Stimulated activated CD4-positive, alpha-beta T cell treated with anti-CD3 and anti-CD28 coated beads, Interleukin-15, amount 100 ng/mL, for 48 hours (primary cell): ENCODE data around the gene MARVELD1.
"Not testable (repeated sequence)": the region's sequence is repeated elsewhere in the genome, so short reads cannot be mapped to it uniquely, and the experiment has no call there.

Experiments
- DNase-seq, 2 donors: peaks; one replicate each; pipeline ENCODE4 v3.0.0-alpha.2; 2020; ENCODE audit warnings: low read depth in 2 of 2

The MARVELD1 gene

DNA sequence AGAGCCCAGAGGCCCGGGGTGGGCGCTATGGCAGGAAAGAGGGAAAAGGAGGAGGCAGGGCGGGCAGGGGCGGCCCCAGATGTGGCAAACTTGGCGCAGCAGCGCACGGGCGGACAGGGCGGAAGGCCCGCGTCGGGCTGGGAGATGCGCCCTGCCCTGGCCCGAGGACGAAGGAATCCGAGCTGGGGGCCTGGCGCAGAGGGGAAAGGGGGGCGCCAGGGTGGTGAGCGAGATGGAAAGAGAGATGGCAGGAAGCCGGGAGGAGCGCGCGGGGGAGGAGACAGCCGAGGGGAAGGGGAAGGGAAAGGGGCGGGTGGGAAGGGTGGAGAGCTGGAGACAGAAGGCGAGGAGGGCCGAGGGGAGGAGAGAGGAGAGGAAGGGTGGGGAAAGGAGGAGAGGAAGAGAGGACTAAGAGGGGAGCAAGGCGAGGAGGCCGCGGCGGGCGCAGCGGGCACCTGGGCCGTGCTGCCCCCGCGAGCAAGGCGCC is at the start of gene MARVELD1:
MARVELD1 (plus strand) TSS at position 392 of the 487 bp plus-strand sequence. CDS start 147 bp downstream, outside the sequence.
- DNase-seq: no peak

DNA sequence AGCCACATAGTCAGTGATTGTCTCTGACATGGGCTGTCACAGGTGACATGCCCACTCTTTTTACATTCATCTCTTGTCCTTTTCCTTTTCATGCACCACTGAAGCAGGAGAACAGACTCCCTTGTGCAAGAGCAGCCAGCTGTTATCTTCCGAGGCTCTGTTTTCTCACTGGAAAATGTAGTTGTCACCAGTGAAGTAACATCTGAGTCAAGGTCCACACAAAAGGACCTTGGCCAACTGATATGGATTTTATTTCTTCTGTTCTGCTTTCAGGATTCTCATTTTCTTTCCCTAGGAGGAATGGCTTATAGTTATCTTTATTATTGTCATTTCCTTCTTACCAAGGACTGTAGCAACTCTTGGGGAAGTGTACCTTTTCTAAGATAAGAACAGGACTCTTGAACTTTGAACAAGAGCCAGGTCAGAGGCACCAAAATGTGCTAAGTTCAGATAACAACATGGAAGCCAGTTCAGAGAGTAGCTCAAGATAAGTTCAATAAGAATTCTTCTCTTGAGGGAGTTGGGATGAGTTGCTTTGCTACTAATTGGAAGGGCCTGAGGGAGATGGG is 49.2 kb upstream of the MARVELD1 start:
- DNase-seq: no peak

- DNase-seq: no peak
Observed at GRCh38 chr10:97666992-97667391, 46.5 kb upstream of the MARVELD1 start.

GRCh38 chr10:97667463-97667862 is 46.1 kb upstream of the MARVELD1 start:
- DNase-seq: no peak

GRCh38 chr10:97669571-97669970 is 44.0 kb upstream of the MARVELD1 start:
- no peak for DNase-seq

- peak; percentile 10 to 17 for DNase-seq
Observed at GRCh38 chr10:97673736-97674525, 39.6 kb upstream of the MARVELD1 start.

GRCh38 chr10:97675222-97675621 is 38.3 kb upstream of the MARVELD1 start:
- no peak for DNase-seq

GRCh38 chr10:97676770-97677581 is 36.6 kb upstream of the MARVELD1 start:
- peak in 1 of 2 donors; percentile 8 for DNase-seq

DNA sequence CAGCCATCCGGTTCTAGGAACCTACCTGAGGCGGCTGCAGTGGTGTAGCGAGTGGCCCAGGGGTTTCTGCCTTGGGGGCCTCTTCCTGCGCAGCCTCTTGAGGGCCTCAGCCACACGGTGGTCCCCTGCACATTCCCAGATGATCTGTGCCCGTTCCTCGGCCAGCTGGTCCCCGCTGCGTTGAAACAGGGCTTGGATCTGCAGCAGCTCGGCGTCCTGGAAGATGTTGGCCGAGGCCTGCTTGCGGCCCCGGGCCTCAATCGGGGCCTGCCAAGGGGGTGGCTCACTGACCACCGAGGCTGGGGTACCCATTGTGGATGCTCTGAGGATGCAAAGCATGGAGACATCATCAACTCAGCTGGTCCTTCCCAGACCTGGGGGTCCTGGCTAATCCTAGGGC is 33.9 kb upstream of the MARVELD1 start:
- DNase-seq: no peak

DNA sequence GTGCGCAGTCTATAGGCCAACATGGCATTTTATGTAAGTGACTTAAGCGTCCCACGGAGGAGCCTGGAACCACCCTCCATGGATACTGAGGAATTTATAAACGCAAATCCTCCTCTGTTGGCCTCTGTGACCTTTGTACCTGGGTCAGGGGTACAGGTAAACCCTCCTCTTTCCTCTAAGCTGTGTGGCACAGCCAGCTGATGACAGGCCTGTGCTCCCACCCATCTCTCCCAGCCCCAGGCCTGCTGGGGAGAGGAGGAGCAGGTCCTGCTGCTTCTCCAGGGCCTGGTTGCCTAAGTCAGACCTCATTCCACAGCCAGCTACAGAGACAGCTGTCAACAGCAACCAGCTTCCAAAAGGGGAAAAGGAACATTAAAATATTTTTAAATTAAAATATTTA is 31.5 kb upstream of the MARVELD1 start:
- DNase-seq: no peak

GRCh38 chr10:97683556-97684367 is 29.8 kb upstream of the MARVELD1 start:
- no peak for DNase-seq

DNA sequence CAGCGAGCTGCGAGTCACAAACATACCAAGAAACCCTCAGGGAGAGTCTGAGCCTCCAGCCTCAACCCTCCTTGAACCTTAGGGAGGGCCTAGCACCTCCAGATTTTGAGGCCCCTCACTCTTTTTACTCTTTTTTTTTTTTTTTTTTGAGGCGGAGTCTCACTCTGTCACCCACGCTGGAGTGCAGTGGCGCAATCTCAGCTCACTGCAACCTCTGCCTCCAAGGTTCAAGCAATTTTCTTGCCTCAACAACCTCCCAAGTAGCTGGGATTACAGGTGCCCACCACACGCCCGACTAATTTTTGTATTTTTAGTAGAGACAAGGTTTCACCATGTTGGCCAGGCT is 29.2 kb upstream of the MARVELD1 start:
- DNase-seq: not testable (repeated sequence)

- no peak for DNase-seq
Observed at GRCh38 chr10:97684866-97685394, 28.6 kb upstream of the MARVELD1 start.

DNA sequence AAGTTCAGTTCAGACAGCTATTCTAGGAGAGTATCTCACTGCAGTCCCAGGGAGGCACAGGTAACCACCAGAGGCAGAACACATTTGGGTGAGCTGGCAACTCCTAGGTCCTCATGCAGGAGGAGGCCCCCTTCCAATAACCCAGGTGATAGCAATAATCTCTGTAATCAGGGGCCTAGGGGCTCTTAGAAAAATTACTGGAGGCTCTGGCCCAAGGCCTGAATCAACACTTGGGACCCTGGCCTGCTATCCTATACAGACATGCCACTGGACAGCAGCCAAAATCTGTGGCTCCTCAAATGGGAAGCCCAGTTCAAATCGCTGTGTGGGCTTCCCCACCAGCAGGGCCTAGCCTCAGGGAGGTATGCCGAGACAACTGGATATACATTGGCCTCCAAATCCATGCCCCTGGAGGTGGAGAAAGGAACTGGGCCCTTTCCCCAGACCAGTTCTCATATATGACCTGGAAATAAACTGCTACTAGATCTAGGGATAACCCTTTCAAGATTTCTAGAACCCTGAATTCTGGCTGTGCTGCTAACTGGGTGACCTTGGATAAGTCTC is 28.1 kb upstream of the MARVELD1 start:
- DNase-seq: no peak

DNA sequence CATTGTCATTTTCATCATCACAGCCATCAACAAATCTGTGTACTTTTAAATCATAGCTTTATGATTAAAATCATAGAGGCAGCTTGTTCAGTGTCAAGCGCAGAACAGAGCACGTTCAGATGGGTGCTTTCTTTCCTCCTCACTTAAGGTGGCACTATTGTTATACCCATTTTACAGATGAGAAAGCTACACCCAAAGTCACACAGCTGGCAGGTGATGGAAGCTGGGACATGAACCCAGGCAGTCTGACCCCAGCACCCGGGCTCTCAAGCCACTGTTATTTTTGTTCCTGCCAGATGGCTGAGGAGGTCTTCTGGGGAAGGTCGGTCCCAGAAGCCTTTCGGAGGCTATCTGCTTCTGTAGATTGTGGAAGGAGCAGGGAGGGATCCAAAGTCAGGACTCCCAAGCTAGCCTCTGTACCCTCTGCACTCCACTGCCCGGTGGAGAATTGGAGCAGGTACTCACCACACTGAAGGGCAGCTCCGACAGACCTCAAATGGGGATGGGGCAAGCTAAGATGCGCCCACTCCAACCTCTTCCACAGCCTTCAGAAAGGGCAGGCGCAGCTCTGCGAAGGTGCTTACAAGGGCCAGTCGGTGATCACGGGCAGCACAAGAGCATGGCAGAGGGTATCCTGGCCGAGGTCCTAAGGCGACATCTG is 27.1 kb upstream of the MARVELD1 start:
- no peak for DNase-seq

- peak; percentile 89 to 94 for DNase-seq
Observed at GRCh38 chr10:97686962-97687784, 26.4 kb upstream of the MARVELD1 start, which contains the start of gene AVPI1. Gene AVPI1, minus strand, starts transcription at chr10:97687241. Its CDS starts 7,336 bp downstream, at chr10:97679905.

DNA sequence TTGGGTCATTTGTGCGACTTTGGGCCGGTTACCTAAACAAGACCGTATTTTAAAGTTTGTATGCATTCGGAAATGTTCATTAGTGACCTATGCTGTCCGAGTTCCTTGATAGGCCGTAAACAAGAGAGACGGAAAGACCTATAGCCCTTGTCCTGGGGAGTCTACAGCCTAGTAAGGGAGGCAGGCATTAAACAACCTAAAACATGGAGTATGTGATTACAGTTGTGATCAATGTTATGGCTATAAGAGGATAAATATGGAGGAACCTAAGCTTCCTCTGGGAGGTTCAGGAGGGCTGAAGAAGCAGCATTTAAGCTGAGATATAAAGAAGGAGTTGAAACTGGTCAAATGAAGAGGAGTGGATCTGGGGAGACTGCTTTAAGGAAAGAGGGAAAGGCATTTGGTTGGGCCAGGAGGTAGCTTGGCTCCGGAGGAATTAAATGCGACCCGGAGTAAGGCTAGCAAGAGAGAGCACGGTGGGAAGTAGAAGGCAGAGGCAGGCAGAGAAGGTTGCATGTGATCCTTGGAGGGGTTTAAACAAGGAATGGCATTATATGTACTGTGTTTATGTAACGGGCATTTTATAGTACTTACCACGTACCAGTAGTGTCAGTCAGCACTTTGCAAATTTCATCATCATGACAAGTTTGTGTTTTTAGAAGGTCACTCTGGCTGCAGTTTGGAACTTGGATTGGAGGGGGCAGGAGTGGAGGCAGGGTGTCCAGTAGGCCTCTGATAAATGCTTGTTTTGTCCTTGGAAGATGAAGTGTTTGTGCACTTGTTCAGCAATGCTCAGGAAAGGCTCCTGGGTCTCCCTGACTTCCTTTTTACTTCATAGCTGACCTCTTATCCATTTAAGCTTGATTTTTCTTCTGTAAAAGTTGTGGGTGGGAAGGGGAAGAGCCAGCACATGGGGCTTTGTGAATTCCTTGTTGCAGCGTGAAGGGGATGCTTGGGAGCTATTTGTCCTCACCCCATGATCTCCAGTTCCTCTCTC is 25.4 kb upstream of the MARVELD1 start:
- DNase-seq: no peak

DNA sequence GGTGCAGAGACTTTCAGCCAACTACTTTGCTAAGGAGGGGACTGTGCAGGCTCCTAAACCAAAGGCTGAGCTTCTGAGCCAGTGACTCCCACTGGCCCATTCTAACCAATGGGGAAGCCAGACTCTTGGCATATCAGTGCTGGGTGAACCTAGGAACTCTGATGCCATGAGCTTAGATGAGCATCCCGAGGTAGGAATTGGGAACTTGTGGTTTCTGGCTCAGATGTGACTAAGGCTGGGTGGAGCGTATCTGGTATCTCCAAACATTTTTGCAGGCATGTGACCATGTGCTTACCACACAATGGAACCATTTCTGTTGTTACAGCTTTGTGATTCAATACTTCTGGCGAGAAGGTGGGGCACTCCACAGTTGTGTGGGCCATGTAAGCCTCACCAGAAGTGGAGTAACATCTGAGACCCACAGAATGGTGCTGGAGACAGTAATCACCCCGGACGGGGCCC is 23.9 kb upstream of the MARVELD1 start:
- no peak for DNase-seq
